Spleen (tissue), 11 donors: ENCODE data around the gene PDCD1. TPM values are rescaled to one million over a fixed set of nuclear protein-coding genes. Genes with fewer than 3 reads are reported as not detected.

Experiments used
- DNase-seq: peaks from one replicate; pipeline ENCODE4 v3.0.0-alpha.2; 2020
- H3K27ac ChIP-seq, 8 donors: fragments of 200-600 bp; sonication (generic) in 7 of 8; 1 replicate in 4 of 8; 2 replicates in 4 of 8; pipeline versions ENCODE4 v1.5.0 to v1.8.0; 2016 to 2021; ENCODE audit warnings: inconsistent platforms in 4 of 8, mild to moderate bottlenecking in 4 of 8, moderate library complexity in 1 of 8
- H3K27me3 ChIP-seq, 7 donors: fragments of 200-600 bp; sonication (generic) in 6 of 7; replicated peaks in 1 of 7; 1 replicate in 4 of 7; 2 replicates in 3 of 7; pipeline versions ENCODE4 v1.5.0 to v1.8.0; 2016 to 2021; ENCODE audit warnings: inconsistent platforms in 3 of 7, mild to moderate bottlenecking in 1 of 7
- H3K36me3 ChIP-seq, 6 donors: fragments of 200-600 bp; sonication (generic) in 5 of 6; 1 replicate in 4 of 6; 2 replicates in 2 of 6; pipeline versions ENCODE4 v1.5.0 to v1.8.0; 2016 to 2021; ENCODE audit warnings: inconsistent platforms in 2 of 6
- H3K4me1 ChIP-seq, 6 donors: fragments of 200-600 bp; sonication (generic) in 5 of 6; 1 replicate in 3 of 6; 2 replicates in 3 of 6; pipeline versions ENCODE4 v1.5.0 to v1.8.0; 2016 to 2021; ENCODE audit warnings: inconsistent platforms in 3 of 6
- H3K4me3 ChIP-seq, 8 donors: fragments of 200-600 bp; sonication (generic) in 7 of 8; 1 replicate in 4 of 8; 2 replicates in 4 of 8; pipeline versions ENCODE4 v1.5.0 to v1.8.0; 2016 to 2021; ENCODE audit warnings: inconsistent platforms in 4 of 8, mild to moderate bottlenecking in 4 of 8, moderate library complexity in 2 of 8
- H3K9me3 ChIP-seq, 8 donors: fragments of 200-600 bp; sonication (generic) in 7 of 8; 1 replicate in 4 of 8; 2 replicates in 4 of 8; pipeline versions ENCODE4 v1.5.0 to v1.8.0; 2016 to 2021; ENCODE audit warnings: inconsistent platforms in 4 of 8
- CTCF ChIP-seq, 11 experiments: fragments of 200-600 bp in 7 of 11; fragments of 450-650 bp in 4 of 11; sonication (generic) in 4 of 11; IDR thresholded peaks in 8 of 11; conservative IDR thresholded peaks in 3 of 11; 1 replicate in 7 of 11; 2 replicates in 4 of 11; pipeline versions ENCODE4 v1.4.0 to v1.8.0; 2016 to 2021; ENCODE audit warnings: antibody characterized with exemption in 11 of 11, inconsistent platforms in 4 of 11, mild to moderate bottlenecking in 1 of 11
- POLR2A ChIP-seq, 3 donors: fragments of 450-650 bp; IDR thresholded peaks; one replicate each; pipeline ENCODE4 v1.5.1; 2017; ENCODE audit warnings: antibody characterized with exemption in 3 of 3, mild to moderate bottlenecking in 1 of 3
- POLR2AphosphoS5 ChIP-seq, 3 donors: sonication (generic); formaldehyde crosslinking; IDR thresholded peaks; one replicate each; pipeline ENCODE4 v1.5.1; 2017; ENCODE audit warnings: antibody characterized with exemption in 3 of 3
- WGBS, 5 donors: extraction: QIAGEN DNeasy Blood & Tissue Kit in 3 of 5; methylation state at CpG; one replicate each; pipeline versions ENCODE4 v1.1.5 to v1.1.7; 2013 to 2018; 5-methylcytosine and 5-hydroxymethylcytosine counted together
- intact Hi-C: fragments of 100-400 bp; cut with DNase I; formaldehyde crosslinking; loops from one replicate; pipeline ENCODE4 v1.15.0; 2023; ENCODE audit warnings: low total_unique reads
- polyA plus RNA-seq, 3 donors: library from polyadenylated mRNA; stranded (reverse); fragments of 200-250 nt; gene quantifications; one replicate each; pipeline ENCODE4 v1.2.1, GENCODE V29; 2013
- total RNA-seq, 7 donors: library from RNA; depleted of rRNA in 3 of 7; stranded (reverse); fragments of >200 nt in 3 of 7; fragmentation: NEBNext Ultra II Directional in 4 of 7; extraction: Animal tissue kit (Norgen Biotek cat#: 25700) in 4 of 7; gene quantifications; one replicate each; pipeline versions ENCODE4 v1.1.0 to v1.2.1, GENCODE V29; 2016 to 2021
- donor health status: healthy with polysubstance abuse.
- donor health status: DM: no; HTN: no; CAD: no; lungs with moderate emphysema.
- donor health status: DM: no; HTN: no; CAD: no.
- donor health status: Bipolar disorder and iron deficiency.
- donor health status: healthy.
- donor health status: DM: no; HTN: no; CAD: no.
- donor health status: DM: yes; HTN: yes; CAD: no.

The PDCD1 gene
- total and polyA plus RNA-seq, 10 donors, result 2.7 to 7.9 (median 5.3) TPM

GRCh38 chr2:241866790-241867645 is 8.3 kb upstream of the PDCD1 start:
- intact Hi-C loops, result no loop called here
- Histone ChIP-seq H3K9me3 (no peaks in the 10 kb centered on the region), H3K4me3 (peak overlapping the region in 1 of 8 donors; percentile 46), H3K27ac (peak overlapping the region in 6 of 8 donors; percentile 13 to 85 (median 73)), H3K36me3 (no peaks in the 10 kb centered on the region), H3K4me1 (peaks cover 0 to 85% (median 49%) of the 10 kb centered on the region in 6 donors), H3K27me3 (peaks cover 0 to 96% (median 35%) of the 10 kb centered on the region in 7 donors)
- TF ChIP-seq CTCF (IDR thresholded peaks at IDR 0.05 in 8 of 11, conservative IDR thresholded peaks at IDR 0.05 in 3 of 11) (no peak), POLR2AphosphoS5 (IDR thresholded peaks at IDR 0.05) (no peak), POLR2A (IDR thresholded peaks at IDR 0.05) (no peak)
- 43 to 46% (median 44%) methylated on average over 24 to 33 of the region's 33 CpGs for WGBS, 5 donors
- no peak for DNase-seq

GRCh38 chr2:241865957-241866789 is 7.5 kb upstream of the PDCD1 start:
- 15 to 25% (median 21%) methylated on average over 19 to 31 of the region's 31 CpGs for WGBS, 5 donors
- Histone ChIP-seq H3K27ac (peak overlapping the region in 4 of 8 donors; percentile 69 to 85 (median 78)), H3K36me3 (no peaks in the 10 kb centered on the region), H3K9me3 (no peaks in the 10 kb centered on the region), H3K27me3 (peaks cover 0 to 91% (median 35%) of the 10 kb centered on the region in 7 donors), H3K4me1 (peaks cover 0 to 77% (median 43%) of the 10 kb centered on the region in 6 donors), H3K4me3 (peak overlapping the region in 1 of 8 donors; percentile 46)
- no peak for TF ChIP-seq POLR2AphosphoS5 (IDR thresholded peaks at IDR 0.05)
- TF ChIP-seq POLR2A (IDR thresholded peaks at IDR 0.05), result no peak
- intact Hi-C loops, result no loop called here
- no peak for DNase-seq

GRCh38 chr2:241865416-241865956 is 6.8 kb upstream of the PDCD1 start:
- H3K27ac ChIP-seq, result peak overlapping the region in 2 of 8 donors; percentile 48 to 85

More at GRCh38 chr2:241865416-241865956, 6.8 kb upstream of the PDCD1 start:
- intact Hi-C loops, result no loop called here
- DNase-seq, result no peak
- Histone ChIP-seq H3K9me3 (no peaks in the 10 kb centered on the region), H3K27me3 (peaks cover 0 to 90% (median 35%) of the 10 kb centered on the region in 7 donors), H3K36me3 (no peaks in the 10 kb centered on the region), H3K4me3 (peak overlapping the region in 1 of 8 donors; percentile 46), H3K4me1 (peaks cover under 1 to 75% (median 38%) of the 10 kb centered on the region in 6 donors)
- TF ChIP-seq POLR2A (IDR thresholded peaks at IDR 0.05) (no peak), CTCF (IDR thresholded peaks at IDR 0.05 in 8 of 11, conservative IDR thresholded peaks at IDR 0.05 in 3 of 11) (no peak), POLR2AphosphoS5 (IDR thresholded peaks at IDR 0.05) (no peak)
- WGBS, 5 donors, result 88 to 94% (median 90%) methylated on average over 3 of the region's 3 CpGs
